ENCODE measurements around the gene DIS3L.

Gene DIS3L

DNA sequence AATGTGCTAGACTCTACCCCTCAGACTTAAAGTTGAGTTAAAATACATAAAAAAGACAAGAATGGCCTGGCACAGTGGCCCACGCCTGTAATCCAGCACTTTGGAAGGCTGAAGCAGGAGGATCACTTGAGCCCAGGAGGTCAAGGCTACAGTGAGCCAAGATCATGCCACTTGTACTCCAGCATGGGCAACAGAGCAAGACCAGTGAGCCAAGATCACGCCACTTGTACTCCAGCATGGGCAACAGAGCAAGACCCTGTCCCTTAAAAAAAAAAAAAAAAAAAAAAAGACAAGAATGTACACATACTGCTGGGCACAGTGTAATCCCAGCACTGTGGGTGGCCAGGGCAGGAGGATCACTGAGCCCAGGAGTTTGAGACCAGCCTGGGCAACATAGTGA, 17.4 kb downstream of the DIS3L start:
- no peak for TF ChIP-seq SP1 (IDR thresholded peaks at IDR 0.05)
- TF ChIP-seq, protein P1, sequence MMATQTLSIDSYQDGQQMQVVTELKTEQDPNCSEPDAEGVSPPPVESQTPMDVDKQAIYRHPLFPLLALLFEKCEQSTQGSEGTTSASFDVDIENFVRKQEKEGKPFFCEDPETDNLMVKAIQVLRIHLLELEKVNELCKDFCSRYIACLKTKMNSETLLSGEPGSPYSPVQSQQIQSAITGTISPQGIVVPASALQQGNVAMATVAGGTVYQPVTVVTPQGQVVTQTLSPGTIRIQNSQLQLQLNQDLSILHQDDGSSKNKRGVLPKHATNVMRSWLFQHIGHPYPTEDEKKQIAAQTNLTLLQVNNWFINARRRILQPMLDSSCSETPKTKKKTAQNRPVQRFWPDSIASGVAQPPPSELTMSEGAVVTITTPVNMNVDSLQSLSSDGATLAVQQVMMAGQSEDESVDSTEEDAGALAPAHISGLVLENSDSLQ (IDR thresholded peaks at IDR 0.05): no peak
- TF ChIP-seq HDGF (IDR thresholded peaks at IDR 0.05; ENCODE audit: borderline replicate concordance): no peak
- TF ChIP-seq ZNF384 (IDR thresholded peaks at IDR 0.05): no peak
- no peak for TF ChIP-seq LEF1 (IDR thresholded peaks at IDR 0.05; ENCODE audit: borderline replicate concordance)
- no peak for TF ChIP-seq TARDBP (IDR thresholded peaks at IDR 0.05)
- POLR2A ChIA-PET: interaction anchor here (1.0 kb wide), 1 partner anchor 11 kb away, joined by 3 read pairs; no protein-coding TSS in a partner anchor
- CTCF ChIA-PET: no interaction called here
- DNase-seq (ENCODE audit: extremely low spot score): no peak

- POLR2A ChIA-PET: interaction anchor here (1.2 to 1.4 kb wide), 2 partner anchors 10 to 19 kb away, joined by 3 read pairs; partner anchors contain the start of gene DIS3L
- CTCF ChIA-PET: no interaction called here
Observed at GRCh38 chr15:66312144-66312543, 18.8 kb downstream of the DIS3L start.

GRCh38 chr15:66323312-66323928, 30.1 kb downstream of the DIS3L start:
- no peak for DNase-seq (ENCODE audit: extremely low spot score)
- TF ChIP-seq LEF1 (IDR thresholded peaks at IDR 0.05; ENCODE audit: borderline replicate concordance): no peak
- TF ChIP-seq TARDBP (IDR thresholded peaks at IDR 0.05): no peak
- no peak for TF ChIP-seq SP1 (IDR thresholded peaks at IDR 0.05)
- TF ChIP-seq FOXK2 (IDR thresholded peaks at IDR 0.05): no peak
- TF ChIP-seq ELF4 (IDR thresholded peaks at IDR 0.05): no peak
- no peak for TF ChIP-seq FOXM1 (IDR thresholded peaks at IDR 0.05; ENCODE audit: borderline replicate concordance)
- TF ChIP-seq ZNF384 (IDR thresholded peaks at IDR 0.05): no peak
- TF ChIP-seq HDGF (IDR thresholded peaks at IDR 0.05; ENCODE audit: borderline replicate concordance): no peak
- no peak for TF ChIP-seq SUZ12 (IDR thresholded peaks at IDR 0.05)
- TF ChIP-seq NFRKB (IDR thresholded peaks at IDR 0.05): no peak
- TF ChIP-seq CTBP1 (IDR thresholded peaks at IDR 0.05; ENCODE audit: borderline replicate concordance): no peak
- TF ChIP-seq, protein P1 (IDR thresholded peaks at IDR 0.05): no peak
- TF ChIP-seq L3MBTL2 (conservative IDR thresholded peaks at IDR 0.05): no peak
- TF ChIP-seq FOXA1 (IDR thresholded peaks at IDR 0.05): no peak
- no peak for TF ChIP-seq BHLHE40 (IDR thresholded peaks at IDR 0.05; ENCODE audit: borderline replicate concordance)
- no peak for TF ChIP-seq ARNT (IDR thresholded peaks at IDR 0.05)
- ChIA-PET CTCF (no interaction called here), POLR2A (no interaction called here)

More at GRCh38 chr15:66312144-66312543, 18.8 kb downstream of the DIS3L start:
- TF ChIP-seq ELF4 (IDR thresholded peaks at IDR 0.05): no peak
- TF ChIP-seq SUZ12 (IDR thresholded peaks at IDR 0.05): no peak
- TF ChIP-seq NFRKB (IDR thresholded peaks at IDR 0.05): no peak
- TF ChIP-seq SP1 (IDR thresholded peaks at IDR 0.05): no peak
- TF ChIP-seq CTBP1 (IDR thresholded peaks at IDR 0.05; ENCODE audit: borderline replicate concordance): no peak
- TF ChIP-seq, protein P1 (IDR thresholded peaks at IDR 0.05): no peak
- TF ChIP-seq FOXM1 (IDR thresholded peaks at IDR 0.05; ENCODE audit: borderline replicate concordance): no peak
- TF ChIP-seq ARNT (IDR thresholded peaks at IDR 0.05): no peak
- no peak for TF ChIP-seq FOXK2 (IDR thresholded peaks at IDR 0.05)
- no peak for TF ChIP-seq HDGF (IDR thresholded peaks at IDR 0.05; ENCODE audit: borderline replicate concordance)
- no peak for TF ChIP-seq ZNF384 (IDR thresholded peaks at IDR 0.05)
- no peak for TF ChIP-seq LEF1 (IDR thresholded peaks at IDR 0.05; ENCODE audit: borderline replicate concordance)
- TF ChIP-seq TARDBP (IDR thresholded peaks at IDR 0.05): no peak
- no peak for TF ChIP-seq BHLHE40 (IDR thresholded peaks at IDR 0.05; ENCODE audit: borderline replicate concordance)
- no peak for TF ChIP-seq FOXA1 (IDR thresholded peaks at IDR 0.05)
- no peak for TF ChIP-seq L3MBTL2 (conservative IDR thresholded peaks at IDR 0.05)
- no peak for DNase-seq (ENCODE audit: extremely low spot score)

GRCh38 chr15:66326051-66326450, 32.7 kb downstream of the DIS3L start:
- no peak for DNase-seq (ENCODE audit: extremely low spot score)
- CTCF ChIA-PET: interaction anchor here (0.7 kb wide), 1 partner anchor 173 kb away, joined by 3 read pairs; no protein-coding TSS in a partner anchor
- POLR2A ChIA-PET: no interaction called here
- TF ChIP-seq, protein P1 (IDR thresholded peaks at IDR 0.05): no peak
- TF ChIP-seq ZNF384 (IDR thresholded peaks at IDR 0.05): no peak
- TF ChIP-seq L3MBTL2 (conservative IDR thresholded peaks at IDR 0.05): no peak
- no peak for TF ChIP-seq SUZ12 (IDR thresholded peaks at IDR 0.05)

- DNase-seq (ENCODE audit: extremely low spot score): no peak
- POLR2A ChIA-PET: no interaction called here
Observed at GRCh38 chr15:66327736-66328135, 34.4 kb downstream of the DIS3L start.

More at GRCh38 chr15:66327736-66328135, 34.4 kb downstream of the DIS3L start:
- CTCF ChIA-PET: no interaction called here
- TF ChIP-seq ELF4 (IDR thresholded peaks at IDR 0.05): no peak
- TF ChIP-seq LEF1 (IDR thresholded peaks at IDR 0.05; ENCODE audit: borderline replicate concordance): no peak
- no peak for TF ChIP-seq BHLHE40 (IDR thresholded peaks at IDR 0.05; ENCODE audit: borderline replicate concordance)
- no peak for TF ChIP-seq ARNT (IDR thresholded peaks at IDR 0.05)
- no peak for TF ChIP-seq L3MBTL2 (conservative IDR thresholded peaks at IDR 0.05)
- no peak for TF ChIP-seq CTBP1 (IDR thresholded peaks at IDR 0.05; ENCODE audit: borderline replicate concordance)
- no peak for TF ChIP-seq FOXK2 (IDR thresholded peaks at IDR 0.05)
- no peak for TF ChIP-seq ZNF384 (IDR thresholded peaks at IDR 0.05)
- TF ChIP-seq FOXA1 (IDR thresholded peaks at IDR 0.05): no peak
- no peak for TF ChIP-seq TARDBP (IDR thresholded peaks at IDR 0.05)
- TF ChIP-seq FOXM1 (IDR thresholded peaks at IDR 0.05; ENCODE audit: borderline replicate concordance): no peak
- TF ChIP-seq SUZ12 (IDR thresholded peaks at IDR 0.05): no peak
- TF ChIP-seq HDGF (IDR thresholded peaks at IDR 0.05; ENCODE audit: borderline replicate concordance): no peak
- TF ChIP-seq, protein P1 (IDR thresholded peaks at IDR 0.05): no peak
- no peak for TF ChIP-seq SP1 (IDR thresholded peaks at IDR 0.05)
- TF ChIP-seq NFRKB (IDR thresholded peaks at IDR 0.05): no peak

Data from HEK293T (cell line).